GM12801 (cell line): ENCODE data around the gene PLEKHA1.

Source experiments
- CTCF ChIP-seq: IDR thresholded peaks from one replicate; pipeline ENCODE4 v1.5.1; 2011; ENCODE audit warnings: control low read depth; ENCODE audit not compliant: insufficient read length; ENCODE audit errors: extremely low read depth

PLEKHA1 gene

GRCh38 chr10:122468926-122469781 is 94.6 kb downstream of the PLEKHA1 start:
- no peak for TF ChIP-seq CTCF

- no peak for TF ChIP-seq CTCF
Observed at GRCh38 chr10:122469848-122470247, 95.3 kb downstream of the PLEKHA1 start.

GRCh38 chr10:122471531-122472177 is 97.1 kb downstream of the PLEKHA1 start:
- no peak for TF ChIP-seq CTCF

- TF ChIP-seq CTCF, result no peak
Observed at GRCh38 chr10:122473116-122473515, 98.6 kb downstream of the PLEKHA1 start.

GRCh38 chr10:122474131-122474818 is 99.8 kb downstream of the PLEKHA1 start:
- no peak for TF ChIP-seq CTCF

- TF ChIP-seq CTCF, result no peak
Observed at GRCh38 chr10:122475100-122475499, 100.6 kb downstream of the PLEKHA1 start.

GRCh38 chr10:122475591-122476332 is 101.3 kb downstream of the PLEKHA1 start:
- no peak for TF ChIP-seq CTCF
